Brain microvascular endothelial cell (primary cell): ENCODE measurements around the gene COL4A1.

Source experiments
- DNase-seq: peaks from one replicate; pipeline ENCODE4 v3.0.0-alpha.2; 2020
- H3K27ac ChIP-seq: fragments of 250-450 bp; sonication (Bioruptor Pico); 2 replicates; pipeline ENCODE4 v1.5.1; 2020; ENCODE audit warnings: mild to moderate bottlenecking, moderate library complexity
- H3K27me3 ChIP-seq: fragments of 250-450 bp; sonication (Bioruptor Pico); replicated peaks from 2 replicates; pipeline ENCODE4 v1.5.1; 2020; ENCODE audit warnings: mild to moderate bottlenecking
- H3K36me3 ChIP-seq: fragments of 250-450 bp; sonication (Bioruptor Pico); replicated peaks from 2 replicates; pipeline ENCODE4 v1.5.1; 2020; ENCODE audit warnings: mild to moderate bottlenecking
- H3K4me3 ChIP-seq: 2 replicates; pipeline ENCODE4 v1.5.1; 2011; ENCODE audit warnings: low read depth, mild to moderate bottlenecking, control low read depth, low read length, moderate library complexity
- CTCF ChIP-seq: IDR thresholded peaks from 2 replicates; pipeline ENCODE4 v1.5.1; 2011; ENCODE audit warnings: low read depth, mild to moderate bottlenecking, moderate library complexity, low read length, control low read depth, inconsistent platforms; ENCODE audit errors: missing control alignments
- in situ Hi-C: cut with HindIII; loops from 2 replicates; pipeline ENCODE4 v1.10.0; 2017; ENCODE audit warnings: low sequenced_read_pairs, low pct_ligation_motif_present

COL4A1 gene

GRCh38 chr13:110307767-110308655 is 1.1 kb upstream of the COL4A1 start:
- Histone ChIP-seq H3K27me3 (no peaks in the 10 kb centered on the region), H3K27ac (peak overlapping the region; percentile 78), H3K36me3 (peaks cover 85% of the 10 kb centered on the region), H3K4me3 (peak overlapping the region; percentile 98)
- in situ Hi-C loops: no loop called here
- no peak for TF ChIP-seq CTCF
- DNase-seq: no peak

- Histone ChIP-seq H3K27ac (peak overlapping the region; percentile 78), H3K36me3 (peaks cover 88% of the 10 kb centered on the region), H3K4me3 (peak overlapping the region; percentile 98), H3K27me3 (no peaks in the 10 kb centered on the region)
- DNase-seq: no peak
- peak; percentile 13 for TF ChIP-seq CTCF
- in situ Hi-C loops: no loop called here
Measured at GRCh38 chr13:110306340-110306959, 507 bp downstream of the COL4A1 start.

- Histone ChIP-seq H3K36me3 (peaks cover 88% of the 10 kb centered on the region), H3K4me3 (peak overlapping the region; percentile 98), H3K27ac (peak overlapping the region; percentile 78), H3K27me3 (no peaks in the 10 kb centered on the region)
- TF ChIP-seq CTCF: no peak
- in situ Hi-C loops: no loop called here
- DNase-seq: no peak
Measured at GRCh38 chr13:110305949-110306339, 1.0 kb downstream of the COL4A1 start.

- no peak for DNase-seq
- peaks cover 87% of the 10 kb centered on the region for H3K36me3 ChIP-seq
- TF ChIP-seq CTCF: no peak
- H3K4me3 ChIP-seq: peak overlapping the region; percentile 98
- H3K27ac ChIP-seq: peak overlapping the region; percentile 78
- in situ Hi-C loops: no loop called here
- no peaks in the 10 kb centered on the region for H3K27me3 ChIP-seq
Measured at GRCh38 chr13:110305544-110305943, 1.4 kb downstream of the COL4A1 start.

GRCh38 chr13:110305001-110305400 is 2.0 kb downstream of the COL4A1 start:
- peak overlapping the region; percentile 98 for H3K4me3 ChIP-seq
- TF ChIP-seq CTCF: no peak
- no peaks in the 10 kb centered on the region for H3K27me3 ChIP-seq
- DNase-seq: no peak
- H3K36me3 ChIP-seq: peaks cover 87% of the 10 kb centered on the region
- H3K27ac ChIP-seq: peak overlapping the region; percentile 78
- in situ Hi-C loops: no loop called here
